Endodermal cell (in vitro differentiated cells): ENCODE data around the gene CABP4. TPM values are rescaled to one million over a fixed set of nuclear protein-coding genes. Genes with fewer than 3 reads are reported as not detected.

Source experiments
- DNase-seq: peaks from one replicate; pipeline ENCODE4 v3.0.0-alpha.2; 2017
- H3K27ac ChIP-seq: 2 replicates; pipeline ENCODE4 v1.5.1; 2013; ENCODE audit warnings: mild to moderate bottlenecking, low read depth, low read length, moderate library complexity
- H3K27me3 ChIP-seq: 2 replicates; pipeline ENCODE4 v1.6.1; 2013; ENCODE audit warnings: mild to moderate bottlenecking, low read length, moderate library complexity; ENCODE audit not compliant: insufficient read depth, control insufficient read depth, poor library complexity, severe bottlenecking
- H3K36me3 ChIP-seq: 2 replicates; pipeline ENCODE4 v1.7.0; 2013; ENCODE audit warnings: mild to moderate bottlenecking, low read length, moderate library complexity; ENCODE audit not compliant: control insufficient read depth, insufficient read depth
- H3K4me1 ChIP-seq: one replicate; pipeline ENCODE4 v1.7.0; 2013; ENCODE audit warnings: low read length; ENCODE audit not compliant: control insufficient read depth, insufficient read depth
- H3K4me3 ChIP-seq: 2 replicates; pipeline ENCODE4 v1.5.1; 2013; ENCODE audit warnings: mild to moderate bottlenecking, low read length, moderate library complexity
- H3K9ac ChIP-seq: 2 replicates; pipeline ENCODE4 v1.6.1; 2013; ENCODE audit warnings: mild to moderate bottlenecking, low read length, moderate library complexity; ENCODE audit not compliant: poor library complexity, severe bottlenecking; ENCODE audit errors: extremely low read depth
- H3K9me3 ChIP-seq: 2 replicates; pipeline ENCODE4 v1.6.1; 2013; ENCODE audit warnings: mild to moderate bottlenecking, low read length, moderate library complexity; ENCODE audit not compliant: control insufficient read depth
- H3K27ac Mint-ChIP-seq: 2 replicates; pipeline ENCODE4 v1.8.0; 2020; ENCODE audit warnings: mixed read lengths
- H3K27me3 Mint-ChIP-seq: 2 replicates; pipeline ENCODE4 v1.8.0; 2021; ENCODE audit warnings: mild to moderate bottlenecking, mixed read lengths; ENCODE audit not compliant: insufficient read depth
- H3K36me3 Mint-ChIP-seq: 2 replicates; pipeline ENCODE4 v1.8.0; 2020; ENCODE audit warnings: low read depth, mixed read lengths
- H3K4me1 Mint-ChIP-seq: 2 replicates; pipeline ENCODE4 v1.8.0; 2020; ENCODE audit warnings: mixed read lengths
- H3K4me3 Mint-ChIP-seq: 2 replicates; pipeline ENCODE4 v1.8.0; 2020; ENCODE audit warnings: mild to moderate bottlenecking, moderate library complexity, mixed read lengths
- H3K9me3 Mint-ChIP-seq: 2 replicates; pipeline ENCODE4 v1.8.0; 2020; ENCODE audit warnings: mild to moderate bottlenecking, mixed read lengths
- WGBS, 2 experiments: methylation state at CpG; one replicate each; pipeline versions ENCODE4 v1.1.5 to v1.1.7; 2013; ENCODE audit warnings: missing lambda C conversion rate in 2 of 2, mixed read lengths in 1 of 2; ENCODE audit not compliant: insufficient coverage in 1 of 2, insufficient read length in 1 of 2; 5-methylcytosine and 5-hydroxymethylcytosine counted together
- total RNA-seq, 2 donors: library from RNA; stranded (reverse); fragmentation: NEBNext Ultra II Directional in 1 of 2; extraction: Animal tissue kit (Norgen Biotek cat#: 25700) in 1 of 2; gene quantifications; 2 replicates in 1 of 2; 3 replicates in 1 of 2; pipeline ENCODE4 v1.2.1, GENCODE V29; 2021
- TF ChIP-seq, protein P1 (sequence below): fragments of 200-600 bp; sonication (generic); conservative IDR thresholded peaks from 2 replicates; pipeline ENCODE4 v1.5.0; 2021; ENCODE audit warnings: antibody characterized with exemption, mild to moderate bottlenecking

CABP4 gene
- total RNA-seq, 2 donors from 2014 or later, result not detected

DNA sequence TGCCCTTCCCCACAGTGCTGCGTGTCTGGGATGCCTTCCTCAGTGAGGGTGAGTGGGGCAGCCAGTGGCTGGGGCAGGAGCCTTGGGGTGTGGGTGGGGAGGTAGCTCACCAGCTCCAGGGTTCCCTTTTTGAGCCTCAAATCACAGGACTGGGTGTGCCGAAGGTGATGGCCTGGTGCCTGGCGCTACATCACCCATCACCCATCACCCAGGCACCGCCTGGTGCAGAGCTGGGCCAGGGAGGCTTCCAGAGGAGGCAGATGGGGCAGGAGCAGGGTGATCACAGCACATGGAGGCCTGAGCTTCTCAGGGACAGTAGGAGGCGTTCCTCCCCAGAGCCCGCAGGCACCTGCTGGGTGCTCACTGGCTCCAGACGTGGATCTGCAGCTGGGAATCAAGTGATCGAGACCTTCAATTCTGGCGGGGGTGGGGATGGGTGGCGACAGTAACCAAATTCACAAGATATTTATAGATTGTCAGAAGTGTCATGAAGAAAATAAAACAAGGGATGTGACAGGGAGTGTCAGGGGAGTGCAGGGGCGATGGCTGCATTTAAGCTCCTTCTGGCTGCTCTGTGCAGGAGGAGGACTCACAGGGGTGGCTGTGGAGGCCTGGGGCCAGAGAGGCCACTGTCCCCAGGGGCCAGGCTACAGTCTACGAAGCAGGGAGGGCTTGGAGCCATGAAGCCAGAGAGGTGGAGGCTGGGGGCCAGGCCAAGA is 48.0 kb upstream of the CABP4 start:
- H3K27ac Mint-ChIP-seq, result no peak overlapping the region

GRCh38 chr11:67407688-67408163 is 47.4 kb upstream of the CABP4 start:
- peaks cover 14% of the 10 kb centered on the region for H3K4me1 ChIP-seq
- H3K27me3 ChIP-seq, result no peaks in the 10 kb centered on the region
- Mint-ChIP-seq H3K9me3 (no peaks in the 10 kb centered on the region), H3K36me3 (no peaks in the 10 kb centered on the region), H3K27ac (no peak overlapping the region), H3K4me3 (no peak overlapping the region), H3K4me1 (peaks cover 7% of the 10 kb centered on the region), H3K27me3 (peaks cover 15% of the 10 kb centered on the region)
- 83 to 88% methylated on average over 9 to 12 of the region's 12 CpGs for WGBS, 2 experiments
- H3K4me3 ChIP-seq, result no peak overlapping the region
- no peak overlapping the region for H3K27ac ChIP-seq
- H3K9ac ChIP-seq, result no peak overlapping the region
- H3K9me3 ChIP-seq, result no peaks in the 10 kb centered on the region
- no peak for DNase-seq
- H3K36me3 ChIP-seq, result no peaks in the 10 kb centered on the region
- TF ChIP-seq, protein P1, sequence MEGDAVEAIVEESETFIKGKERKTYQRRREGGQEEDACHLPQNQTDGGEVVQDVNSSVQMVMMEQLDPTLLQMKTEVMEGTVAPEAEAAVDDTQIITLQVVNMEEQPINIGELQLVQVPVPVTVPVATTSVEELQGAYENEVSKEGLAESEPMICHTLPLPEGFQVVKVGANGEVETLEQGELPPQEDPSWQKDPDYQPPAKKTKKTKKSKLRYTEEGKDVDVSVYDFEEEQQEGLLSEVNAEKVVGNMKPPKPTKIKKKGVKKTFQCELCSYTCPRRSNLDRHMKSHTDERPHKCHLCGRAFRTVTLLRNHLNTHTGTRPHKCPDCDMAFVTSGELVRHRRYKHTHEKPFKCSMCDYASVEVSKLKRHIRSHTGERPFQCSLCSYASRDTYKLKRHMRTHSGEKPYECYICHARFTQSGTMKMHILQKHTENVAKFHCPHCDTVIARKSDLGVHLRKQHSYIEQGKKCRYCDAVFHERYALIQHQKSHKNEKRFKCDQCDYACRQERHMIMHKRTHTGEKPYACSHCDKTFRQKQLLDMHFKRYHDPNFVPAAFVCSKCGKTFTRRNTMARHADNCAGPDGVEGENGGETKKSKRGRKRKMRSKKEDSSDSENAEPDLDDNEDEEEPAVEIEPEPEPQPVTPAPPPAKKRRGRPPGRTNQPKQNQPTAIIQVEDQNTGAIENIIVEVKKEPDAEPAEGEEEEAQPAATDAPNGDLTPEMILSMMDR, result no peak

More for the DNA sequence above, 48.0 kb upstream of the CABP4 start:
- Histone ChIP-seq H3K27me3 (no peaks in the 10 kb centered on the region), H3K27ac (no peak overlapping the region), H3K4me1 (peaks cover 14% of the 10 kb centered on the region), H3K9me3 (no peaks in the 10 kb centered on the region), H3K36me3 (no peaks in the 10 kb centered on the region), H3K9ac (no peak overlapping the region), H3K4me3 (no peak overlapping the region)
- no peak for DNase-seq
- TF ChIP-seq, protein P1, result no peak
- H3K4me1 Mint-ChIP-seq, result peaks cover 7% of the 10 kb centered on the region
- H3K36me3 Mint-ChIP-seq, result no peaks in the 10 kb centered on the region
- no peaks in the 10 kb centered on the region for H3K9me3 Mint-ChIP-seq
- no peak overlapping the region for H3K4me3 Mint-ChIP-seq
- peaks cover 9% of the 10 kb centered on the region for H3K27me3 Mint-ChIP-seq
- 82 to 88% methylated on average over 5 to 12 of the region's 12 CpGs for WGBS, 2 experiments

DNA sequence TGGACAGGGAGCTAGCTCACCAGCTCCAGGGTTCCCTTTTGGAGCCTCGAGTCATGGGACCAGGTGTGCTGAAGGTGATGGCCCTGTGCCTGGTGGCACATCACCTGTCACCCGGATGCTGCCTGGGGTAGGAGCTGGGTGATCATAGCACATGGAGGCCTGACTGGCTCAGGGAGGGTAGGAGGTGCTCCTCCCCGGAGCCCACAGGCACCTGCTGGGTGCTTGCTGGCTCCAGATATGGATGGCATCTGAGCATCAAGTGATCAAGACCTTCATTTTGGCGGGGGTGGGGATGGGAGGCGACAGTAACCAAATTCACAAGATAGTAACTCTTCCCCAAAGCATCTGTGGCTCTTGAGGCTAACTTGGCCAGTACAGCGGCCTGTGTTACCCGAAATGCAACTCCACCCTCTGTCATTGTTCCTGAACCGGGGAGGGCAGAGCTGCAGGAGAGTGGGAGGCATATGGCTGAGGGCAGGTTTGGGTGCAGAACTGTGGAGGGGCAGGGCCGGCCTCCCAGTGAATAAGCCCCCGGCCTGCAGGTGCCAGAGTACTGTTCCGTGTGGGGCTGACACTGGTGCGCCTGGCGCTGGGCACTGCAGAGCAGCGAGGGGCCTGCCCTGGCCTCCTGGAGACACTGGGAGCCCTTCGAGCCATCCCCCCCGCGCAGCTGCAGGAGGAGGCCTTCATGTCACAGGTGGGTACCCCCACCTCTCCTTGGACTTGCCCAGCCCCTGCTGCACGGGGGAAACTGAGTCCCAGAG is 46.5 kb upstream of the CABP4 start:
- WGBS, 2 experiments, result 91 to 97% methylated on average over 10 to 18 of the region's 18 CpGs
- H3K36me3 ChIP-seq, result no peaks in the 10 kb centered on the region
- H3K4me1 Mint-ChIP-seq, result peaks cover 11% of the 10 kb centered on the region
- H3K9me3 Mint-ChIP-seq, result no peaks in the 10 kb centered on the region
- H3K27me3 Mint-ChIP-seq, result peaks cover 24% of the 10 kb centered on the region
- no peak overlapping the region for H3K4me3 ChIP-seq
- H3K4me3 Mint-ChIP-seq, result no peak overlapping the region
- H3K36me3 Mint-ChIP-seq, result no peaks in the 10 kb centered on the region
- no peak overlapping the region for H3K27ac ChIP-seq
- no peak for DNase-seq
- H3K27me3 ChIP-seq, result no peaks in the 10 kb centered on the region
- H3K9me3 ChIP-seq, result no peaks in the 10 kb centered on the region
- H3K4me1 ChIP-seq, result peaks cover 14% of the 10 kb centered on the region
- TF ChIP-seq, protein P1, result no peak
- no peak overlapping the region for H3K27ac Mint-ChIP-seq
- no peak overlapping the region for H3K9ac ChIP-seq
